Measurements from ENCODE around the gene DOCK6.
A peak's percentile ranks its signal among the peaks of the same experiment; 100 is the strongest.
"Not testable (repeated sequence)": the region's sequence is repeated elsewhere in the genome, so short reads cannot be mapped to it uniquely, and the experiment has no call there.

Gene DOCK6

GRCh38 chr19:11172576-11172975, 89.7 kb downstream of the DOCK6 start:
- DNase-seq (ENCODE audit: low read depth), result no peak

- DNase-seq (ENCODE audit: low read depth), result no peak
Measured at GRCh38 chr19:11171144-11171543, 91.2 kb downstream of the DOCK6 start.

GRCh38 chr19:11169896-11170678, 92.2 kb downstream of the DOCK6 start:
- DNase-seq (ENCODE audit: low read depth), result peak; percentile 96

GRCh38 chr19:11168568-11168967, 93.8 kb downstream of the DOCK6 start:
- DNase-seq (ENCODE audit: low read depth), result peak; percentile 94

- no peak for DNase-seq (ENCODE audit: low read depth)
Measured at GRCh38 chr19:11166281-11167142, 95.8 kb downstream of the DOCK6 start.

- no peak for DNase-seq (ENCODE audit: low read depth)
Measured at GRCh38 chr19:11165486-11166030, 96.8 kb downstream of the DOCK6 start.

GRCh38 chr19:11164879-11165406, 97.4 kb downstream of the DOCK6 start:
- no peak for DNase-seq (ENCODE audit: low read depth)

GRCh38 chr19:11164296-11164695, 98.0 kb downstream of the DOCK6 start:
- DNase-seq (ENCODE audit: low read depth), result no peak

GRCh38 chr19:11160440-11160768, 101.9 kb downstream of the DOCK6 start:
- DNase-seq (ENCODE audit: low read depth), result not testable (repeated sequence)

- DNase-seq (ENCODE audit: low read depth), result peak; percentile 81
Measured at GRCh38 chr19:11159598-11160439, 102.5 kb downstream of the DOCK6 start.

GRCh38 chr19:11155373-11156120, 106.8 kb downstream of the DOCK6 start, which contains the start of gene SPC24:
SPC24 (minus strand) TSS chr19:11155782; CDS start chr19:11155776, 6 bp downstream.
- DNase-seq (ENCODE audit: low read depth), result peak; percentile 98

GRCh38 chr19:11154683-11155047, 107.7 kb downstream of the DOCK6 start:
- no peak for DNase-seq (ENCODE audit: low read depth)

GRCh38 chr19:11152318-11153062, 109.8 kb downstream of the DOCK6 start:
- DNase-seq (ENCODE audit: low read depth), result peak; percentile 93

- DNase-seq (ENCODE audit: low read depth), result no peak
Measured at GRCh38 chr19:11151181-11151580, 111.1 kb downstream of the DOCK6 start.
